ENCODE data around the gene PXMP4. TPM values are rescaled to one million over a fixed set of nuclear protein-coding genes. Genes with fewer than 3 reads are reported as not detected.

Gene PXMP4
- total and polyA plus RNA-seq, 9 of the 15 experiments (the other 6 are each of a cell fraction or from before 2014, with no cell fraction given): 4.8 to 29.1 (median 6.8) TPM

DNA sequence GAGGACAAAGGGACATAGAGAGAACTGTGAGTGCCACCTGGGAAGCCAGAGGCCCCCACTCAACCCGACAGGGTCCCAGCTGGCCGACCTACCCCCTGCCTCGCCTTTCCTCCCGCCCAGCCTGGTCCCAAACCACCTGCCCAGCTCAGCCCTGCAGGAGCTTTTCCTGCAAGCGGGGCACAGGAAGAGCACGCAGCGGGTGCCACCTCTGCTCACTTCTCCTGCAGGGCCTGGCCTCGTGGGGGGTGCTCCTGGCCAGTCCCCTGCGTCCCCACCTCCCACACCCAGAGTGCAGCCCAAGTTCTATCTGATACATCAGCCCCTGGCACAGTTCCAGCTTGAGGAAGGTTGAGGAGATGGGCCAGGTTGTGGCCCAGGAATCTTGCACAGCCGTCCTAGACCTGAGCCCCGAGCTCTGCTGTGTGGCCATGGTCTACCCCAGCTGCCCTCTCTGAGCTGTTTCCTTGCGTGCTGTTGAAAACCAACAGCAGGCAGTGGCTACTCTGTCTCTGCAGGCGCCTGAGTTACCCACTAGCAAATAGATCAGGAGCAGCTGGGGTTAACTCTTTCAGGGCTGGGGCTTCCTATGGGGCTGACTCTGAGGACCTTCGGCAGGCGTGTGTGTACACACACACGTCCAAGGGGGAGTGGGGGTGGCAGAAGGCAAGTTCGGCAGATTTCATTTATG, 47.5 kb downstream of the PXMP4 start (continued):
- TF ChIP-seq ZBTB11 (CRISPR knock-in tag; IDR thresholded peaks at IDR 0.05) (no peak), PCBP1 (IDR thresholded peaks at IDR 0.05; ENCODE audit: low read depth, low read length, poor library complexity, severe bottlenecking) (no peak), SIN3A (IDR thresholded peaks at IDR 0.05; ENCODE audit: borderline replicate concordance in 2 of 2, control insufficient read depth in 1 of 2, low read depth in 2 of 2, low read length in 2 of 2) (0 out of 4 replicates have a peak, but pooled peaks of 1 of the 2 experiments have one; percentile 20), MXD1 (CRISPR knock-in tag; IDR thresholded peaks at IDR 0.05; ENCODE audit: borderline replicate concordance, poor library complexity, severe bottlenecking) (no peak), BCOR (IDR thresholded peaks at IDR 0.05) (peak; percentile 63), MCM2 (IDR thresholded peaks at IDR 0.05; ENCODE audit: low read depth) (no peak), RBBP5 (IDR thresholded peaks at IDR 0.05; ENCODE audit: borderline replicate concordance, insufficient read depth, low read length, poor library complexity, severe bottlenecking) (no peak), PTRF (tag; IDR thresholded peaks at IDR 0.05) (no peak), ZNF324 (CRISPR knock-in tag; IDR thresholded peaks at IDR 0.05) (no peak), ZNF764 (CRISPR knock-in tag; IDR thresholded peaks at IDR 0.05; ENCODE audit: low read depth) (no peak), NFIC (IDR thresholded peaks at IDR 0.05) (peak; percentile 95), KDM1A (IDR thresholded peaks at IDR 0.05) (peak in 1 of 2 experiments; percentile 51; a peak in 1 of 4 replicates), POLR3A (IDR thresholded peaks at IDR 0.05; ENCODE audit: borderline replicate concordance, extremely low read depth, insufficient read depth, insufficient read length) (no peak), ZFP36 (IDR thresholded peaks at IDR 0.05; ENCODE audit: low read depth, low read length, partially characterized antibody) (peak; percentile 85), HNRNPK (IDR thresholded peaks at IDR 0.05; ENCODE audit: low read depth, low read length, poor library complexity, severe bottlenecking) (no peak), C11orf30 (IDR thresholded peaks at IDR 0.05; ENCODE audit: low read depth) (no peak)
- TF ChIP-seq, protein P1, sequence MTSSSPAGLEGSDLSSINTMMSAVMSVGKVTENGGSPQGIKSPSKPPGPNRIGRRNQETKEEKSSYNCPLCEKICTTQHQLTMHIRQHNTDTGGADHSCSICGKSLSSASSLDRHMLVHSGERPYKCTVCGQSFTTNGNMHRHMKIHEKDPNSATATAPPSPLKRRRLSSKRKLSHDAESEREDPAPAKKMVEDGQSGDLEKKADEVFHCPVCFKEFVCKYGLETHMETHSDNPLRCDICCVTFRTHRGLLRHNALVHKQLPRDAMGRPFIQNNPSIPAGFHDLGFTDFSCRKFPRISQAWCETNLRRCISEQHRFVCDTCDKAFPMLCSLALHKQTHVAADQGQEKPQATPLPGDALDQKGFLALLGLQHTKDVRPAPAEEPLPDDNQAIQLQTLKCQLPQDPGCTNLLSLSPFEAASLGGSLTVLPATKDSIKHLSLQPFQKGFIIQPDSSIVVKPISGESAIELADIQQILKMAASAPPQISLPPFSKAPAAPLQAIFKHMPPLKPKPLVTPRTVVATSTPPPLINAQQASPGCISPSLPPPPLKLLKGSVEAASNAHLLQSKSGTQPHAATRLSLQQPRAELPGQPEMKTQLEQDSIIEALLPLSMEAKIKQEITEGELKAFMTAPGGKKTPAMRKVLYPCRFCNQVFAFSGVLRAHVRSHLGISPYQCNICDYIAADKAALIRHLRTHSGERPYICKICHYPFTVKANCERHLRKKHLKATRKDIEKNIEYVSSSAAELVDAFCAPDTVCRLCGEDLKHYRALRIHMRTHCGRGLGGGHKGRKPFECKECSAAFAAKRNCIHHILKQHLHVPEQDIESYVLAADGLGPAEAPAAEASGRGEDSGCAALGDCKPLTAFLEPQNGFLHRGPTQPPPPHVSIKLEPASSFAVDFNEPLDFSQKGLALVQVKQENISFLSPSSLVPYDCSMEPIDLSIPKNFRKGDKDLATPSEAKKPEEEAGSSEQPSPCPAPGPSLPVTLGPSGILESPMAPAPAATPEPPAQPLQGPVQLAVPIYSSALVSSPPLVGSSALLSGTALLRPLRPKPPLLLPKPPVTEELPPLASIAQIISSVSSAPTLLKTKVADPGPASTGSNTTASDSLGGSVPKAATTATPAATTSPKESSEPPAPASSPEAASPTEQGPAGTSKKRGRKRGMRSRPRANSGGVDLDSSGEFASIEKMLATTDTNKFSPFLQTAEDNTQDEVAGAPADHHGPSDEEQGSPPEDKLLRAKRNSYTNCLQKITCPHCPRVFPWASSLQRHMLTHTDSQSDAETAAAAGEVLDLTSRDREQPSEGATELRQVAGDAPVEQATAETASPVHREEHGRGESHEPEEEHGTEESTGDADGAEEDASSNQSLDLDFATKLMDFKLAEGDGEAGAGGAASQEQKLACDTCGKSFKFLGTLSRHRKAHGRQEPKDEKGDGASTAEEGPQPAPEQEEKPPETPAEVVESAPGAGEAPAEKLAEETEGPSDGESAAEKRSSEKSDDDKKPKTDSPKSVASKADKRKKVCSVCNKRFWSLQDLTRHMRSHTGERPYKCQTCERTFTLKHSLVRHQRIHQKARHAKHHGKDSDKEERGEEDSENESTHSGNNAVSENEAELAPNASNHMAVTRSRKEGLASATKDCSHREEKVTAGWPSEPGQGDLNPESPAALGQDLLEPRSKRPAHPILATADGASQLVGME (CRISPR knock-in tag; IDR thresholded peaks at IDR 0.05): no peak
